Cardiac atrium fibroblast (primary cell): Measurements from ENCODE around the gene LY6G6F. TPM values are rescaled to one million over a fixed set of nuclear protein-coding genes. Genes with fewer than 3 reads are reported as not detected.

Experiments
- total RNA-seq: library from RNA; depleted of rRNA; stranded (reverse); fragments of >200 nt; gene quantifications from 2 replicates; pipeline ENCODE4 v1.2.3, GENCODE V29; 2015

LY6G6F gene, protein sequence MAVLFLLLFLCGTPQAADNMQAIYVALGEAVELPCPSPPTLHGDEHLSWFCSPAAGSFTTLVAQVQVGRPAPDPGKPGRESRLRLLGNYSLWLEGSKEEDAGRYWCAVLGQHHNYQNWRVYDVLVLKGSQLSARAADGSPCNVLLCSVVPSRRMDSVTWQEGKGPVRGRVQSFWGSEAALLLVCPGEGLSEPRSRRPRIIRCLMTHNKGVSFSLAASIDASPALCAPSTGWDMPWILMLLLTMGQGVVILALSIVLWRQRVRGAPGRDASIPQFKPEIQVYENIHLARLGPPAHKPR
- total RNA-seq, result not detected in 2 replicates

DNA sequence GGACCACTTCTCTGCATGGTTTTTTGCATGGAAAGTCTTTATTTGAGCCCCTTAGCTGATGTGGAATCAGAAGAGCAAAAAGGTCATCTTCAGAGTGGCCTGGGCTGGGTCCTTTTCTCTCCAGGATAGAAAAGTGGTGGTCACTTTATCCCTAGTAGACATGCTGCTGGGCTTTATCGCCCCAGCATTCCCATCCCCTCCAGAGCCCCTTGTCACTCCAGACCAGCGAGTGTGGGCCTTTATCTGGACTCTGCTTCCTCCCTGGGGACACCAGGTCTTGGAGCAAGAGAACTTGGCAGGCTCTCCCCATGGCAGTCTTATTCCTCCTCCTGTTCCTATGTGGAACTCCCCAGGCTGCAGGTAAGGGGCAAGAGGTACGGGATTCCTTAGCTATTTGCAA lies at the start of gene LY6G6F:
Gene LY6G6F (plus strand): TSS at position 268 of the 400 bp plus-strand sequence. CDS start 41 bp downstream, at position 309.

DNA sequence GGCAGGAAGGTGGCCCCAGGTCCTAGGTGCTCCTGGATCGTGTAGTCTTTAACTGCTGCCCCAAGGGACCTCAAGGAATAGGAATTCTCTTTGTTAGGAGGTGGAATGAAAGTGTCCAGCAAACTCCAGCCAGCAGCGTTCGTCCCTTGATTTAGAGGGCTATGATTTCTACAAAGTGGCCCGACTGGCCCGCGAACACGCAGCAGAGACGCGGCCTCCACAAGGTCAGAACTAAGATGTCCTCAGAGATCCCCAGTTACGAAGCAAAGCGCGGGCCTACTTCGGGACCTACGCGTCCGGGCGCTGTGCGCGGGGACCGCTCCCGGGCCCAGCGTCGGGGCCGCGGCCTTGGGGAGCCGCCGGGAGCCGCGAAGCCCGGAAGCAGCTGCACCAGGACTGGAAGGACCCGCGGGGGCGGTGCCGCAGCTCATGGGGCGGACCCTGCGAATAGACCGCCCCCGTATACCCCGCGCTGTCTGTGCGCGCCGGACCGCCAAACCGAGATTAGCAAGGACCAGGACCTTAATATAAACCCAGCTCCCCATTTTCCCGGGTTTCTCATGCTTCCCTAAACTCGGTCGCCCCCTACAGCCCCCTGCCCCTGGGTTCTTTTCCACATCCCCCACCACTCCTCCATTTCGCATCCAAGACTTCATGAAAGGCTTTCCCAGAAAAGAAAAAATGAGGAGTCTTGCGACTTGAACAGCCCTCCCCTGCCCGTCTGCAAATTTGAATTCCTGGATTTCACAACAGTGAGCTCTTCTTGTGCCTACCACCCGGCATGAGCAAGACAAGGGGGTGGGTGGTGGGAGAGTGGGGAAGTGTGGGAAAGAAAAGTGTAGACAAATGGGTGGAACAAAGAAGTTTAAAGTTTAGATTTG lies 46.0 kb upstream of the LY6G6F start, which contains the start of gene C6orf47:
Gene C6orf47 (minus strand): TSS at position 398 of the 881 bp plus-strand sequence. CDS start 831 bp downstream, outside the sequence.

DNA sequence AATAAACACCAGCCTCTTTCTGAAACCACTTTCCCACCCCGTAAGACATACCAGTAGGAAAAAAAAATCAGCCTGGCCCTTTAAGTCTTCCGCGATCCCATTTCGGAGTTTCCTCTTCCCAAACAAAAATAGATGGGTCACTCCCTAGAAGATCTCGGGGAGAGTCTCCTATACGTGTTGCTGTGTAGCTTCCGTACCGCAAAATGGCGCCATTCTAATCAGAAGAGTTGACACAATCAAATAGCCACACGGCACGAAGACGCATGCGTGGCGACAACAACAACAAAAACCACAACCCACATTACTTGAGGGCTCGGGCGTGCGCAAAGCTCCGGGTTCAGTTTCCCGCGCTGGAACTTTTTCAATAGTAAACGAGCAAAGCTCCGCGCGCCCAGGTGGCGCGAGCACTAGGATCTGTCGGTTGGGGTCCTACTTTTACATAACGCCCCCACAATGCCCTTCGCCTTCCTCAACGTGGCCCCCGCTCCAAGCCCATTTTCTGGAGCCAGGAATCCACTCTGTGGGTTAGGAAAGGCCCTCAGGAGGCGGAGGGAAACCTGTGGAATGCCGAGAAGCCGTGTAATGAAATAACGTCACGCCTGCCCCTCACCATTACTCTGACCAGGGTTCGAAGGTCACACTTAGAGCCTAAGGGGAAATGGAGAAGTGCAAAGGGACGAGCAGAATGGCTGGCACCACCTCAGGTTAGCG lies 41.7 kb upstream of the LY6G6F start, which contains the start of gene GPANK1:
Gene GPANK1 (minus strand): TSS at position 208 of the 711 bp plus-strand sequence. CDS start 519 bp downstream, outside the sequence.

DNA sequence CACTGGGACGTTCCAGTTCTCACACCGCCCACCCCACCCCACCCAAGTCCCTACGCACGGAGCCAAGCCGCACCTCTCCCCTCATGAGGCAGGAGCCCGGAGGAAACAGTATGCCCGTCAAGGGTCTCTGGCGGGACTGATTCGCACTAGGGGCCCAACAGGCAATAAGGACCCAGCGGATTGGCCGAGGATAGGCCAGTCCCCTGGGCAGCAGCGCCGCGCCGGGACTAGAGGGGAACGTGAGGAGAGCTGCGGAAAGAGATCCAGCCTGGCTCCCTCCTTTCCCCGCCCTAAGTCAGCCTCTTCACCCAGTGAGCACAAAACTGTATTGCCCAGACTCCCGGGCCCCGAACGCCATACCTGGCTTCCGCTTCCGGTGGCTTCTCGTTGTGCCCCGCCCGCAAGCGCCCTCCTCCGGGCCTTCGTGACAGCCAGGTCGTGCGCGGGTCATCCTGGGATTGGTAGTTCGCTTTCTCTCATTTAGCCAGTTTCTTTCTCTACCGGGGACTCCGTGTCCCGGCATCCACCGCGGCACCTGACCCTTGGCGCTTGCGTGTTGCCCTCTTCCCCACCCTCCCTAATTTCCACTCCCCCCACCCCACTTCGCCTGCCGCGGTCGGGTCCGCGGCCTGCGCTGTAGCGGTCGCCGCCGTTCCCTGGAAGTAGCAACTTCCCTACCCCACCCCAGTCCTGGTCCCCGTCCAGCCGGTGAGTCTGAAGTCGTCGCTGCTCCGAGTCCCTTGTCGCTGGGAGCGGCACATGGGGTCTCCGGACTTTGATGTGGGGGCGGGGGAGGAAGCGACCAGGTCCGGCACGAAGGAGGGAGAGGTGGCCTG lies 40.9 kb upstream of the LY6G6F start, which contains the start of gene CSNK2B:
Gene CSNK2B (plus strand): TSS at position 580 of the 836 bp plus-strand sequence. CDS start 752 bp downstream, outside the sequence.

DNA sequence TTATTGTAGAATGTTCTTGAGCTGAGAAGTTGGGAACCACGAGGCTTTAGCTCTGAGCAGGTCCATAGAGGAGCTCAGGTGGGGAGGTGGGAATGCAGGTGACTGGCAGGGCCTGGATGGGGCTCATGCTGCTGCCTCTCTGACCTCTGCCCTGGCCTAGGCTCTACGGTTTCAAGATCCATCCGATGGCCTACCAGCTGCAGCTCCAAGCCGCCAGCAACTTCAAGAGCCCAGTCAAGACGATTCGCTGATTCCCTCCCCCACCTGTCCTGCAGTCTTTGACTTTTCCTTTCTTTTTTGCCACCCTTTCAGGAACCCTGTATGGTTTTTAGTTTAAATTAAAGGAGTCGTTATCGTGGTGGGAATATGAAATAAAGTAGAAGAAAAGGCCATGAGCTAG lies 37.0 kb upstream of the LY6G6F start, which contains the start of gene LY6G5B:
Gene LY6G5B (plus strand): TSS at position 301 of the 400 bp plus-strand sequence. CDS start 975 bp downstream, outside the sequence.

DNA sequence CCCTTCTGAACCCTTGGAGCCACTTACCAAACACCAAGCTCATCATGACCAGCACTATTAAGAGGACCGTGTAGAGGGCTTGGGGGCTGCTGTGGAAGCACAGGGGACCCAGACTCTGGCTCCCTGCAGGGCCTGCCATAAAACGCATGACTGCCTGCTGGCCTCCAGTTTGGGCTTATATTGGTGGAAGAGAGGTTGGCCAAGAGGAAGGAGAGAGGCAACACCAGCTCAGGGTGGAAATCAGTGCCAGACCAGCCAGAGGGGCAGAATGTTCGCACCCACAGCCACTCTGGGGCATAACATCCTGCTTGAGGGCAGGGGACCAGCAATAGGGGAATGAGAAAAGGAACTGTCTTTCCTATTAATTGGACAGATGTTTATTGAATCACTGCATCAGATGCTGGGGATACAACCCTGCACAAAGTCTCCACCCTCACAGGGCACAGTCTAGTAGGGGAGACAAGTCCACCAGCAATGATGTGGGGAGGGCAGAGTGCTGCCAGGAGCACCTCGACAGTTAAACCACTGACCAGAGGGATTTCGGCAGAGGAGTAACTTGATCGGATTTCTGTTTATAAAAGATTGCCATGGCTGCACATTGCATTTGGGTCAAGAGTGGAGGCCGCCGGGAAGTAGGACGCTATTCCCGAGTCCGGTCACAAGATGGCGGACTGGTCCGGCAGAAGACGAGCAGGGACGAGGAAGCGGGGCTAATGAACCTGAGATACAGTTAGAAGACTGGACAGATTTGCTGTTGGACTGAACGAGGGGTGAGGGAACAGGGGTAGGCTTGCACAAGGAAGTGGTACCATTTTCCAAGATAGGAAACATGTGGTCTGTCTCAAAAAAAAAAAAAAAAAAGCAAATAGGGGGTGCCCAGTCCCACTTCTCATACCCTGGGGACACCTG lies 26.2 kb upstream of the LY6G6F start, which contains the start of gene LY6G5C:
Gene LY6G5C (minus strand): TSS at position 842 of the 909 bp plus-strand sequence. CDS start 694 bp downstream, at position 148.

DNA sequence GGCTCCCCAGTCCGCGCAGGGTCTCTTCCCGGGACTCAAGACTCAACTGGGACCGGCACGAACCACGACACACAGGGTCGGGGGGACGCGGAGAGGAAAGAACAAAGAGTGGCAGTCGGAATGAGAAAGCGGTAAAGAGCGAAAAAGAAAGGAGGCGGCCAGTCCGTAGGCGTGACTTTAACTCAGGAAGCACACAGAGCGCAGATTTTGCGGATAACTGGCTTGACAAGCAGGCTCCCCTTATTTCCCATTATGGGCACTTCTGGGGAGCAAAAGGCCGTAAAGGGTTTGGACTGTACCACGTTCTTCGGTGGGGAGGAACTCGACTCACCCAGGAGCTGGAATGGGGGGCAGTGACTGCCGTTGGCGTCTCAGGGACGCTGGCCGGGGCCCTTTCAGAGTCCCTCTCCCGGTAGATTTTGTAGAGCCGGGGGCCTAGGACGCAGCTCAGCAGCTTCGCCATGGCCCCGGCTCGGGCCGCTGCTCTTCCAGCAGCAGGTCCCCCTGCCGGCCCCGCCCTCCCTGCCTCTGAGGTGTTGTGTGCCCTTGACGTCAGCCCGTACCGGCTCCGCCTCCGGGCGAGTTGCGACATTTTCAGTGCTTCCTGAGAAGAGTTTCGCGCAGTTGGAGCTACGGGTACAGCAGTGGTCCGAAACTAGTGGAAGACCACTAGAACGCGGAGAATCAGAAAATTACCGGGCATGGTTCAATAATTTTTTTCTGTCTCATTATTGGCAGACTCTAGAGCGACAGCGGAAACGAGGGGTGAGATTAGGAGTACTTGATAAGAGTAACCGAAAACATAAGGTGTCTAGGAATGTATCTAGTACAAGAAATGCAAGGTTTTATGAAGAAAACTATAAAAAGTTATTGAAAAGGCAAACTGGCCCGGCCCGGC lies 3.6 kb upstream of the LY6G6F start, which contains the start of gene ABHD16A:
Gene ABHD16A (minus strand): TSS at position 506 of the 898 bp plus-strand sequence. CDS start 43 bp downstream, at position 463.

DNA sequence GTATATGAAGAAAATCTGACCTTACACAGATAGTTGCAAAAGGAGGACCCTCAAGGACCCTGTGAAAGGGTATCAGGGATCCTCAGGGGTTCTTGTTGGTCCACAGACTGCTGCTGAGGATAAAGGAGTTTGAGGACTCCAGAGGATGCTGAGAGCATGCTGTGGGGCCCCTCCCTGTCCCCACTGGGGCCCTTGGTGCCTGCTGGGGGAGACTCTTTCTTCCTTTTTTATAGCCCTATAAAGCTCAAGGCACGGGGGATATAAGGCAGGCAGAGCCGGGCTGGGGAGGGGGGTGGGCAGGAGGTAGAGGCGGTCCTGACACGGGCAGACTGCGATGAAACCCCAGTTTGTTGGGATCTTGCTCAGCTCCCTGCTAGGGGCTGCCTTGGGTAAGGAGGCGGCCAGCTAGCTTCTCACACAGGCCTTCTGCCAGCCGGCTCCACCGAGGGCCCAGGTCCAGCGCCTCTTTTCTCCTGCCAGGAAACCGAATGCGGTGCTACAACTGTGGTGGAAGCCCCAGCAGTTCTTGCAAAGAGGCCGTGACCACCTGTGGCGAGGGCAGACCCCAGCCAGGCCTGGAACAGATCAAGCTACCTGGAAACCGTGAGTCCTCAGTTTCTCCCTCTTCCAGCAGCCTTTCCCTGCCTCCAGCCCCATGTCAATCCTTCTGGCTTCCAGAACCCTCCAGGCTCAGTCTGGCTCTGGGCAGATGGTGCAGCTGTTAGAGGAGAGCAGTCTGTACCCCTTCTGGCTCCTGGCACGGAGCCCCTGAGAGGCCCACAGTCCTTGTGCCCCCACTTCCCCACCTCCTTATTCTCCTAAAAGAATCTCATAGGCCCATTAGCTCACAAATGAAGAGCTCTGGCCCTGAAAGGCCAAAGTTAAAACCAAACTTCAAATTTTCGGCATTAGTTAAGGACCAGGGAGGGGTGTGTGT lies 8.6 kb downstream of the LY6G6F start, which contains the start of gene LY6G6D:
Gene LY6G6D (plus strand): TSS at position 327 of the 937 bp plus-strand sequence. CDS start 8 bp downstream, at position 335.

DNA sequence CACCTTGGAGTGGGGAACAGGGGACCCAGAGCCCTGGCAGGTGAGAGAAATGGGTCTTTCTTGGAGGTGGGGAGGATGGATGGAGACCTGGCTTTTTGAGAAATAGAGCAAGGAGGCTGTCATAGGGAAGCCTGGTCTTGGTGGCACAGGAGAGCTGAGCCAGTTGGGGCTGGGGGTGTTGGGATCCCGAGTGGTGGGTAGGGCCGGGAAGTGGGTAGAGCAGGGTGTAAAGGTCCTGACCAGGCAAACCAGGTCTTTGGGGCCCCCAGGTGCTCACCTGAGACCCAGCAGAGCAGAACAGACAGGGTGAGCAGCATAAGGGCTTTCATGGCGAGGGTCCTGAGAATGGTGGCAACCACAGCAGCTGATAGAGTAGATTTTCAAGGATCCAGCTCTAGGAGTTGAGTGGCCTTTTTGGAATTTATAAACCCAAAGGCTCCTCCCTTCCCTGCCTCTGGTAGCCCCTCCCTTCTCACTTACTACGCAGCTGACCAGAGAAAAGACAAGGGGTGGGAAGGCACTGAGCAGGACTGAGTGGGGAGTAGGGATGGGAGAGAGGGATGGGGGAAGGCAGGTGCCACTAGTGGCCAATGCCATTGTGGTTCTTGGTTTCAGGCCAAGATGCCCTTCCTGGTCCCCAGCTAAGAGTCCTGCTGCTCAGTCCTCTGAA lies 14.8 kb downstream of the LY6G6F start, which contains the start of gene LY6G6C:
Gene LY6G6C (minus strand): TSS at position 396 of the 670 bp plus-strand sequence. CDS start 67 bp downstream, at position 329.

DNA sequence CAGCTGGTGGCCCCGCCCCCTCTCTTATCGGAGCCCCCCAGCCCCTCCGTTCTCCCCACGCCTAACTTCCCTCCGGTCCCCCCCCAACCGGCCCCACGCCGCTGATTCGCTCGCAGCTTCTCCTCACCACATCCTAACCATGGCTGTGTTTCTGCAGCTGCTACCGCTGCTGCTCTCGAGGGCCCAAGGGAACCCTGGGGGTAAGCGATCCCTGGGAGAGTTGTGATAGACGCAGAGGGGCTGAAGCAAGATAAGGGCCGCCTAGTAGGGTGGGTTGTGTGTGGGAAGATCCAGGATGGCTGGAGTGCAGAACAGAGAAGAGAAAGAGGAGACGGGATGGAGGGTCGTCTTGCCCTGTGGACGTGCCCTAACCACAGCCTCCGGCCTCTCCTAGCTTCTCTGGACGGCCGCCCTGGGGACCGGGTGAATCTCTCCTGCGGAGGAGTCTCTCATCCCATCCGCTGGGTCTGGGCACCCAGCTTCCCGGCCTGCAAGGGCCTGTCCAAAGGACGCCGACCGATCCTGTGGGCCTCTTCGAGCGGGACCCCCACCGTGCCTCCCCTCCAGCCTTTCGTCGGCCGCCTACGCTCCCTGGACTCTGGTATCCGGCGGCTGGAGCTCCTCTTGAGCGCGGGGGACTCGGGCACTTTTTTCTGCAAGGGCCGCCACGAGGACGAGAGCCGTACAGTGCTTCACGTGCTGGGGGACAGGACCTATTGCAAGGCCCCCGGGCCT lies 16.7 kb downstream of the LY6G6F start, which contains the start of gene MPIG6B:
Gene MPIG6B (plus strand): TSS at position 129 of the 735 bp plus-strand sequence. CDS start 11 bp downstream, at position 140.

DNA sequence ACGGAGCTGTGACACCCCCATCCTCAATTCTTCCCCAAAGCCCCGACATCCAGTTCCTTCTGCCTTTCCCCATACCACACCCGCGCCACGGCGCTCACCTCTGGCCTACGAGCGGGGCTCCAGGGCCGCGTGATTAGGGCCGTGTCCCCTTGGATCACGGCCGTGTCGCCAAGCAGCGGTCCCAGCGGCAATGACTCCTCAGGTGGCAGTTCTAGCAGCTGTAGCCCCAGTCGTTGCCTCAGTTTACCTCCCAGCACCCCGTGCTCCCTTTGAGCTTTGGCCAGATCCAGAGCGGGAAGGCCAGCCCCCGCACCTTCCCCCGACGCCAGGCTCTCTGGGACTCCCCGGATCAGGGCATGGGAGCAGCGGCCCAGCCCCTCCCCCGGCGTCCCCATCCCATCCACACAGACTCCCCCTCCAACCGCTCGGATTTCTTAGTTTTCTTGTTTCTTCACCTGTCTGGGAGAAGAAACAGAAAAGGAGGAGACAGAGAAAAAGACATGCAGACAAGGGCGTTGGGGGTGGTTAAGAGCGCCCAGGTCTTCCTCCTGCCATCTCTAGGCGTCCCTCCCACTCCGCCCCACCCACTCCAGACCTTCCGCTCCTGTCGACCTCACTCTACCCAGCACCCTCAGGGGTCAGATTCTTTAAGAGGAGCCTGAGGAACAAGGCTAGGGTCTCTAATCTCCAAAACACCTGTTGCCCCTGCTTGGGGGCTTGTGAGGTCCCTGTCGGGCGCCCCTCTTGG lies 22.3 kb downstream of the LY6G6F start, which contains the start of gene DDAH2:
Gene DDAH2 (minus strand): TSS at position 533 of the 748 bp plus-strand sequence. CDS start 138 bp downstream, at position 395.

DNA sequence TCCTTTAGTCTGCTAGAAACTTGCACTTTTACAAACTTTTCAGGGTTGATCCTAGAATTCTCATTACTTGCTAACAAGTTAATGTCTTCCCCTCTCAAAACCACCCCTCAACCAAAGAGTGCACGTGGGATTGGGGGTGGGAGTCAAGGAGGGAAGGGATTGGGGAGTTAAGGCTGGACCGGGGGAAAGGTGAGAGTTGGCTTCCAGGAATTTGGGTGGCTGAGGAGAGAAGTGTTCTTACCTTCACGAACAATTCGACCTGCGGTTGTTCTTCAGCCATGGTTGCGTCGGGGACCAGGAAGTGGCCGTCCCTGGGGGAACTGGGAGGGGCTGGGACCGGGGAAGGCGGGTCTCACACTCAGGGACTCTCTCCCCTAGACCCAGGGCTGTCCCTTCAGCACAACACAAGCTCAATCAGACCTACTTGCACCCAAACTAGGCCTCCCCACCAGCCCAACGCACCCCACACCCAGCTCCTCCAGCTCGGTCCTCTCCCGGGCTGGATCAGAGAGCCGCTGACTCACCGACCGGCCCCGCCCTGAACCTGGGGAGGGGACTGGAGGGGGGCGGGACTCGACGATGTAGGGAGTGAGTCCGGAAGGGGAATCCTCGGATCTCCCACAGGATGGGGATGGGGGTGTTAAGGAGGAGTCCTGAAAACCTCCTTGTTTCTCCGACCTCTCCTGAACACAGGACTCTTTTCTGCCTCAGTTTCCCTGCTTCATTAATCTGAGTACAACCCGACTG lies 29.5 kb downstream of the LY6G6F start, which contains the start of gene CLIC1:
Gene CLIC1 (minus strand): TSS at position 510 of the 747 bp plus-strand sequence. CDS start 230 bp downstream, at position 280.

DNA sequence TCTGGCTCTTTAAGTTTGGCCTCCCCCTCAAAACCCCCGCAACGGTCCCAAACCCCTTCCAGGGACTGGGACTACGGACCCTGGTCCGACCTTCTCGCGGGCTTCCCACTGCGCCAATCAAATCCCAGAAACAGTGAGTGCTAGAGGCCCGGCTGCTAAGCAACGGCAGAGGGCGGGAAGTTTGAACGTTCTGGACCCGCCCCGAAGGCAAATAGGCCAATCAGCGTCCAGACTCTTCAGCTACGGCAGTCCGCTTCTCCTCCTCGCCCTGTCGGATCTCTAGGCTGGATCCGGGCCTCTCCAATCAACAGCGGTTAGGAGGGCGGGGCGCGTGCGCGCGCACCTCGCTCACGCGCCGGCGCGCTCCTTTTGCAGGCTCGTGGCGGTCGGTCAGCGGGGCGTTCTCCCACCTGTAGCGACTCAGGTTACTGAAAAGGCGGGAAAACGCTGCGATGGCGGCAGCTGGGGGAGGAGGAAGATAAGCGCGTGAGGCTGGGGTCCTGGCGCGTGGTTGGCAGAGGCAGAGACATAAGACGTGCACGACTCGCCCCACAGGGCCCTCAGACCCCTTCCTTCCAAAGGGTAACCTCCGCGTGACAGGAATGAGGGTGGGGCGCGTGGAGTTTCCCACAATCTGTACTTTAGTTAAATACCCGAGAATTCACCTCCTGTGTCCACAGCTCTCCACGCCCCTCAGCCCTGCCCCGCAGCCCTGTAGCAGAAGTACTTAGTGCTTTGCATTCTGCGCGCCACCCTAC lies 33.2 kb downstream of the LY6G6F start, which contains the start of gene MSH5:
Gene MSH5 (plus strand): TSS at position 367 of the 758 bp plus-strand sequence. CDS start 462 bp downstream, outside the sequence.

